ENCODE measurements around the gene HPF1.
A peak's percentile ranks its signal among the peaks of the same experiment; 100 is the strongest.
"Not testable (repeated sequence)": the region's sequence is repeated elsewhere in the genome, so short reads cannot be mapped to it uniquely, and the experiment has no call there.

The HPF1 gene

GRCh38 chr4:169757575-169758184, at the start of gene HPF1:
TSS of gene HPF1 (minus strand) at chr4:169757944. CDS start at chr4:169757877, 67 bp downstream.
- H3K4me3 Mint-ChIP-seq = peak within 1 kb of the TSS; percentile 81 to 95
- DNase-seq = peak; percentile 87 to 95
- H3K9me3 Mint-ChIP-seq = no peaks in the 10 kb centered on the region
- peaks cover 28% of the 10 kb centered on the region for H3K4me1 Mint-ChIP-seq
- peak; percentile 89 for ATAC-seq
- H3K27ac Mint-ChIP-seq = peak within 1 kb of the TSS; percentile 76 to 93
- H3K27me3 Mint-ChIP-seq = no peaks in the 10 kb centered on the region

- not testable (repeated sequence) for H3K4me1 Mint-ChIP-seq, ATAC-seq, DNase-seq, H3K27me3 Mint-ChIP-seq, H3K9me3 Mint-ChIP-seq, H3K27ac Mint-ChIP-seq, H3K4me3 Mint-ChIP-seq
These were observed 49.0 kb upstream of the HPF1 start for GRCh38 chr4:169806770-169807169.

- H3K4me3 Mint-ChIP-seq = no peak overlapping the region
- ATAC-seq (no peak), DNase-seq (no peak)
- no peak overlapping the region for H3K27ac Mint-ChIP-seq
- no peaks in the 10 kb centered on the region for H3K9me3 Mint-ChIP-seq
- H3K4me1 Mint-ChIP-seq = no peaks in the 10 kb centered on the region
- H3K27me3 Mint-ChIP-seq = no peaks in the 10 kb centered on the region
These were observed 45.7 kb upstream of the HPF1 start for GRCh38 chr4:169803413-169803812.

GRCh38 chr4:169802873-169803272, 45.1 kb upstream of the HPF1 start:
- DNase-seq (no peak), ATAC-seq (no peak)
- no peak overlapping the region for H3K27ac Mint-ChIP-seq
- no peaks in the 10 kb centered on the region for H3K9me3 Mint-ChIP-seq
- H3K4me1 Mint-ChIP-seq = no peaks in the 10 kb centered on the region
- peaks cover 1% of the 10 kb centered on the region for H3K27me3 Mint-ChIP-seq
- no peak overlapping the region for H3K4me3 Mint-ChIP-seq

GRCh38 chr4:169800541-169800940, 42.8 kb upstream of the HPF1 start:
- Mint-ChIP-seq H3K4me1 (no peaks in the 10 kb centered on the region), H3K9me3 (no peaks in the 10 kb centered on the region), H3K27me3 (peaks cover 8% of the 10 kb centered on the region), H3K4me3 (no peak overlapping the region), H3K27ac (no peak overlapping the region)
- DNase-seq (no peak), ATAC-seq (no peak)

- no peaks in the 10 kb centered on the region for H3K9me3 Mint-ChIP-seq
- ATAC-seq = no peak
- H3K27ac Mint-ChIP-seq = no peak overlapping the region
- no peak overlapping the region for H3K4me3 Mint-ChIP-seq
- H3K4me1 Mint-ChIP-seq = no peaks in the 10 kb centered on the region
- DNase-seq = no peak
- peaks cover 8% of the 10 kb centered on the region for H3K27me3 Mint-ChIP-seq
These were observed 41.5 kb upstream of the HPF1 start for GRCh38 chr4:169799260-169799659.

GRCh38 chr4:169795585-169795984, 37.8 kb upstream of the HPF1 start:
- H3K9me3 Mint-ChIP-seq = no peaks in the 10 kb centered on the region

GRCh38 chr4:169791527-169792156, 33.9 kb upstream of the HPF1 start:
- DNase-seq (peak; percentile 12 to 19), ATAC-seq (peak; percentile 56)
- H3K27ac Mint-ChIP-seq = peak overlapping the region in 1 of 2 donors; percentile 22
- H3K4me3 Mint-ChIP-seq = peak overlapping the region; percentile 76 to 81
- peaks cover 12% of the 10 kb centered on the region for H3K4me1 Mint-ChIP-seq
- H3K27me3 Mint-ChIP-seq = peaks cover 65% of the 10 kb centered on the region
- H3K9me3 Mint-ChIP-seq = no peaks in the 10 kb centered on the region

More at GRCh38 chr4:169795585-169795984, 37.8 kb upstream of the HPF1 start:
- DNase-seq = no peak
- H3K27me3 Mint-ChIP-seq = peaks cover 34% of the 10 kb centered on the region
- no peak overlapping the region for H3K4me3 Mint-ChIP-seq
- H3K27ac Mint-ChIP-seq = no peak overlapping the region
- H3K4me1 Mint-ChIP-seq = peaks cover 12% of the 10 kb centered on the region
- peak; percentile 29 for ATAC-seq

- Mint-ChIP-seq H3K4me1 (peaks cover 12% of the 10 kb centered on the region), H3K4me3 (peak overlapping the region in 1 of 2 donors; percentile 81), H3K27me3 (peaks cover 71% of the 10 kb centered on the region), H3K9me3 (no peaks in the 10 kb centered on the region), H3K27ac (no peak overlapping the region)
- DNase-seq (no peak), ATAC-seq (no peak)
These were observed 33.3 kb upstream of the HPF1 start for GRCh38 chr4:169791062-169791461.

- Mint-ChIP-seq H3K27me3 (peaks cover 24% of the 10 kb centered on the region), H3K9me3 (no peaks in the 10 kb centered on the region), H3K4me1 (peaks cover 12% of the 10 kb centered on the region), H3K27ac (peak overlapping the region in 1 of 2 donors; percentile 66), H3K4me3 (peak overlapping the region; percentile 63 to 67)
- DNase-seq (peak; percentile 36 to 43), ATAC-seq (peak; percentile 76)
These were observed 17.0 kb upstream of the HPF1 start for GRCh38 chr4:169774466-169775445.

- Mint-ChIP-seq H3K4me3 (no peak overlapping the region), H3K27ac (no peak overlapping the region), H3K27me3 (peaks cover 24% of the 10 kb centered on the region), H3K4me1 (peaks cover 12% of the 10 kb centered on the region), H3K9me3 (no peaks in the 10 kb centered on the region)
- ATAC-seq = no peak
- no peak for DNase-seq
These were observed 16.1 kb upstream of the HPF1 start for GRCh38 chr4:169773889-169774288.

- H3K9me3 Mint-ChIP-seq, ATAC-seq, DNase-seq, H3K27ac Mint-ChIP-seq, H3K4me3 Mint-ChIP-seq: not testable (repeated sequence)
- Mint-ChIP-seq H3K4me1 (peaks cover 12% of the 10 kb centered on the region), H3K27me3 (peaks cover 24% of the 10 kb centered on the region)
These were observed 13.9 kb upstream of the HPF1 start for GRCh38 chr4:169771556-169772080.

- H3K27ac Mint-ChIP-seq = no peak overlapping the region
- peaks cover 15% of the 10 kb centered on the region for H3K27me3 Mint-ChIP-seq
- no peak for ATAC-seq
- no peaks in the 10 kb centered on the region for H3K9me3 Mint-ChIP-seq
- no peak for DNase-seq
- no peak overlapping the region for H3K4me3 Mint-ChIP-seq
- H3K4me1 Mint-ChIP-seq = peaks cover 12% of the 10 kb centered on the region
These were observed 12.7 kb upstream of the HPF1 start for GRCh38 chr4:169770416-169770815.

GRCh38 chr4:169768385-169768784, 10.6 kb upstream of the HPF1 start:
- Mint-ChIP-seq H3K27me3 (no peaks in the 10 kb centered on the region), H3K27ac (no peak overlapping the region), H3K9me3 (no peaks in the 10 kb centered on the region), H3K4me3 (no peak overlapping the region), H3K4me1 (peaks cover 5% of the 10 kb centered on the region)
- no peak for ATAC-seq
- DNase-seq = no peak

GRCh38 chr4:169766741-169767140, 9.0 kb upstream of the HPF1 start:
- Mint-ChIP-seq H3K27ac (no peak overlapping the region), H3K9me3 (no peaks in the 10 kb centered on the region), H3K27me3 (no peaks in the 10 kb centered on the region), H3K4me3 (no peak overlapping the region), H3K4me1 (peaks cover 5% of the 10 kb centered on the region)
- no peak for DNase-seq
- ATAC-seq = no peak

Measured in stimulated activated naive CD8-positive, alpha-beta T cell treated with anti-CD3 and anti-CD28 coated beads, Interleukin-15, amount 100 ng/mL, for 72 hours (primary cell).